T-helper 2 cell treated with Interferon-gamma antibody and Interleukin-4, amounts not matched to agents 5 μg/mL and 100 μg/mL, for 36 hours (primary cell): ENCODE measurements around the gene KRTAP5-7.

ENCODE experiments used
- DNase-seq: peaks from one replicate; pipeline ENCODE4 v3.0.0; 2021; ENCODE audit warnings: low spot score
- H3K27ac Mint-ChIP-seq: one replicate; pipeline ENCODE4 v1.8.0; 2021; ENCODE audit warnings: mild to moderate bottlenecking, mixed read lengths
- H3K27me3 Mint-ChIP-seq: one replicate; pipeline ENCODE4 v1.8.0; 2021; ENCODE audit warnings: low read depth, mixed read lengths
- H3K36me3 Mint-ChIP-seq: one replicate; pipeline ENCODE4 v1.8.0; 2021; ENCODE audit warnings: low read depth, mixed read lengths
- H3K4me1 Mint-ChIP-seq: one replicate; pipeline ENCODE4 v1.8.0; 2021; ENCODE audit warnings: low read depth, mixed read lengths
- H3K4me3 Mint-ChIP-seq: one replicate; pipeline ENCODE4 v1.8.0; 2022; ENCODE audit warnings: mild to moderate bottlenecking, moderate library complexity, mixed read lengths
- H3K9me3 Mint-ChIP-seq: one replicate; pipeline ENCODE4 v1.8.0; 2021; ENCODE audit warnings: mixed read lengths

Gene KRTAP5-7

DNA sequence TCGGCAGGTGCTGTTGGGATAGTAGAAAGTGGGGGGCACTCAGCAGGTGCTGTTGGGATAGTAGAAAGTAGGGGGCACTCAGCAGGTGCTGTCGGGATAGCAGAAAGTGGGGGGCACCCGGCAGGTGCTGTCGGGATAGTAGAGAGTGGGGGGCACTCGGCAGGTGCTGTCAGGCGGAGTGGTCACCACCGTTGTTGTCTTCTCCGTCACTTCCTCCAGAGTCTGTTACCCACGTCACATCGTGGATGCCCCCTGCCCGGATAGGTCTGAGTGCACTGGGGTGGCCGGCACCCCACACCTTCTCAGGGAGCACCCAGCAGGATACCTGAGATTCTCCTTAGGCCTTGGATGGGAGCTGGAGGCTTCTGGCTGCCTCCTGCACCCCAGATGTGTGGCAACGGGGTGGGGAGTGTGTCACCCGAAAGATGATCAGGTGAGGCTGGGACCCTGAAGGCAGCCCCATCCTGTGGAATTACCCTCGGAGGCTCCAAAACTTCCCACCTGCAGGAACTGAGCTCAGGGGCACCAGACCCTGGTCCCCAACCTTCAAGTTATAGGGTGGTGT lies 24.1 kb upstream of the KRTAP5-7 start:
- Mint-ChIP-seq H3K9me3 (no peaks in the 10 kb centered on the region), H3K4me3 (no peak overlapping the region), H3K27ac (no peak overlapping the region), H3K36me3 (peaks cover 41% of the 10 kb centered on the region), H3K4me1 (peaks cover 6% of the 10 kb centered on the region), H3K27me3 (no peaks in the 10 kb centered on the region)
- no peak for DNase-seq

DNA sequence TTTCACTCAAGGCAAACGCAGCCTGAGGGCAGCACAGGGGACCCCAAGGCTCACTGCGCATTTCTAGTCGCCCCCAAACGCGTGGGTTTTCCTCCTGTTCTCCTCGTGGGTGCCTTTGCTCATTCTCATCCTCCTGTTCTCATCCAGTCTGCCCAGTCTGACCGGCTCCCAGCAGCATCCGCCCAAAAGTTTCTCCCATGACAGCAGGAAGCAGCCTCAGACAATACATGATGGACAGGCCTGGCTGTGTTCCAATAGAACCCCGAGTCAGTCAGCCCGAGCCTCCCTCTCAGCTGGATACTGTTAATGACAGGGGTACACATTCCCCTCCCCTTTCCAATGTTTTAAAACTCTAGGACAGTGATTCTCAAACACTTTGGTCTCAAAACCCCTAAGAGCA lies 22.5 kb upstream of the KRTAP5-7 start:
- Mint-ChIP-seq H3K36me3 (peaks cover 34% of the 10 kb centered on the region), H3K27me3 (no peaks in the 10 kb centered on the region), H3K4me3 (no peak overlapping the region), H3K4me1 (no peaks in the 10 kb centered on the region), H3K27ac (no peak overlapping the region), H3K9me3 (peaks cover 8% of the 10 kb centered on the region)
- DNase-seq, result no peak

DNA sequence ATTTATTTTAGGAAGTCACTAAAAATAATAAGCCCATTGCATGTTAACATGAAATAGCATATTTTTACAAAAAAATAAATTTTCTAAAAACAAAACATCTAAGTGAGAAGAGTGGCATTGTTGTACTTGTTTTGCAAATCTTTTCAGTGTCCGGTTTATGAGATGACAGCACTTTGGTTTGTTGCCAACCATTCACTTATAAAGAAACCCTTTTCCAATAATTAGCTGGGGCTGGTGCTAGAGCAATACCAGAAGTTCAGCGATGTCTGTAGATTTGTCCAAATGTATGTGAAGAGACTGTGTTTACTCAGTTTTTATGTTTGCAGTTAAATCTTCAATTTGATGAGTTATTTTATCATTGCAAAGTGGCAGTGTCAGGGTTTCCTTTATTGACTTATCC lies 22.1 kb upstream of the KRTAP5-7 start:
- no peak for DNase-seq
- no peak overlapping the region for H3K27ac Mint-ChIP-seq
- no peaks in the 10 kb centered on the region for H3K4me1 Mint-ChIP-seq
- H3K36me3 Mint-ChIP-seq, result peaks cover 31% of the 10 kb centered on the region
- H3K27me3 Mint-ChIP-seq, result no peaks in the 10 kb centered on the region
- no peak overlapping the region for H3K4me3 Mint-ChIP-seq
- H3K9me3 Mint-ChIP-seq, result peaks cover 12% of the 10 kb centered on the region

DNA sequence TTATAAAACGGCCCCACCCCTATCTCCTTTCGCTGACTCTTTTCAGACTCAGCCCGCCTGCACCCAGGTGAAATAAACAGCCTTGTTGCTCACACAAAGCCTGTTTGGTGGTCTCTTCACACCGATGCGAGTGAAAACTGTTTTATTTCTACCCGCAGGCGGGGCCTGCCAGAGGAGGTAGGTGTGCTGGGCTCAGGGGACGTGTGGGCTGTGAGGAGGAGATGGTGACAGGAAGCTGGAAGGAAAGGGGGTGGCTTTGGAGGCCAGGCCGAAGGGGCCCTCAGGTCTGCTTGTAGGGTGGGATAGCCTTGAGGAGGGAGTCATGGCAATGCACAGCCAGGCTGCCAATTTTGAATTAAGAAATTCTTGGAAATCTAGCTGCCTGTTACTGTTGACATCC lies 21.3 kb upstream of the KRTAP5-7 start:
- H3K4me1 Mint-ChIP-seq, result no peaks in the 10 kb centered on the region
- peaks cover 23% of the 10 kb centered on the region for H3K36me3 Mint-ChIP-seq
- no peak overlapping the region for H3K27ac Mint-ChIP-seq
- no peaks in the 10 kb centered on the region for H3K27me3 Mint-ChIP-seq
- H3K9me3 Mint-ChIP-seq, result peaks cover 12% of the 10 kb centered on the region
- no peak overlapping the region for H3K4me3 Mint-ChIP-seq
- no peak for DNase-seq

DNA sequence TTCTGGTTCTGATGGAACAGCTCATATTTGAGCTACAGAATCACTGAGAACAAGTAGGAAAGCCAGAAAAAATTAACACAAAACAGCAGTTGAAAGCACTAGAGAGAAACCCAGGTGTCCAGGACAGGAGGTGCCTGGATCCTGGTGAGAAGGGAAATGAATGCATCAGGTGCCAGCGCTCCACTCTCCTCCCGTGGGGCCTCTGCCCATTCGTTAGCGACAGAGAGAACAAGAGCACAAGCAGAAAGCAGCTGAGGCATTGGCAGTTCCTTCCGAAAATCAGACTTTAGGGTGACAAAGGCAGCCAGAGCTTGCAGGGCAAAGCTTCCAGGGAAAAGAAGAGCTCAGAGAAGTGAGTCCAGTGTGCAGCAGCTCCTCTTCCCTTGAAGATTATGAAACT lies 20.0 kb upstream of the KRTAP5-7 start:
- Mint-ChIP-seq H3K36me3 (peaks cover 22% of the 10 kb centered on the region), H3K4me3 (no peak overlapping the region), H3K4me1 (no peaks in the 10 kb centered on the region), H3K27ac (no peak overlapping the region), H3K27me3 (no peaks in the 10 kb centered on the region), H3K9me3 (peaks cover 12% of the 10 kb centered on the region)
- DNase-seq, result no peak

DNA sequence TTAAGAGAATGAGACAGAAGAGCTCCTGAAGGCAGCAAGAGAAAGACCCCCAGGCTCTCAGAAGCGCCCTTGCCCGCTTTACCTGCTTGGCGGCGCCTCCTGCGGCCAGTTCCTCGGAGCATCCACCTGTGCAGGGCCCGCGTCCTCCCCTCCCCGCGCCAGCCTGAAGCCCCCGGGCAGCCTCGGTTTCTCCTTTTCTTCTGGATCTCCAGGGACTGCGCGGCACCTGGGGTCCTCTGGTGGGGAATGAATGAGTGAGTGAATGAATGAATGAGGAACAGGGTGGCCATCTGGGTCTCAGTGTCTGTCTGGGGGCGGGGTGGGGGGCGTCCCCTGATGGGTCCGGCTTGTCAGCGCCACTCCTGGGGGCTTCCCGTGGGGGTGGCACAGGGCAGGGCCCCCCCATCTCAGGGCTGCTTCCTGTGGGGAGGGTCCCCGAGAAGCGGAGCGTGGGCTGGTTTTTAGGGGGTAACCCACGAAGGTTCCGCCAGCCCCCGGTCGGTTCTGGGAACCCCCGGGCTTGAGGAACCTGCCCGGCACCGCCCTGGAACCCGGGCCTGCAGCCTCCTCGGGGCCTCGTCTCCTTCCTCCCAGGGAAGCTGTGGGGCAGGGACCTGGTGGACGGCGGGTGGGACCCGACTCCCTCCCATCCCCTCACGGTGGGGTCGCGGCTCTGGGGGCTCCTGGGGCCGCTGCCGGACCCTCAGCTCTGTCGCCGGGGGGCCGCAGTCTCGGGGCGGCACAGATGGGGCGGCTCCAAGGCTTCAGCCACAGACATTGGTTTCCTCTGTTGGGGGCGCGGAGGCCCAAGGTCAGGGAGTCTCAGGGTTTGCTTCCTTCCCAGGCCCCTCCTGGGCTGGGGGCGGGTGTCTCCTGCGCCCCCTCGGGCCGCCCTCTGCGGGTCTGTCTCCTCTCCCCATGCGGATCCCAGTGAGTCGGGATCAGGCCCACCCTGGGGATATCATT lies 8.3 kb upstream of the KRTAP5-7 start:
- H3K9me3 Mint-ChIP-seq, result peaks cover 5% of the 10 kb centered on the region
- no peaks in the 10 kb centered on the region for H3K36me3 Mint-ChIP-seq
- no peaks in the 10 kb centered on the region for H3K4me1 Mint-ChIP-seq
- H3K27me3 Mint-ChIP-seq, result no peaks in the 10 kb centered on the region
- no peak overlapping the region for H3K4me3 Mint-ChIP-seq
- no peak for DNase-seq
- H3K27ac Mint-ChIP-seq, result no peak overlapping the region

DNA sequence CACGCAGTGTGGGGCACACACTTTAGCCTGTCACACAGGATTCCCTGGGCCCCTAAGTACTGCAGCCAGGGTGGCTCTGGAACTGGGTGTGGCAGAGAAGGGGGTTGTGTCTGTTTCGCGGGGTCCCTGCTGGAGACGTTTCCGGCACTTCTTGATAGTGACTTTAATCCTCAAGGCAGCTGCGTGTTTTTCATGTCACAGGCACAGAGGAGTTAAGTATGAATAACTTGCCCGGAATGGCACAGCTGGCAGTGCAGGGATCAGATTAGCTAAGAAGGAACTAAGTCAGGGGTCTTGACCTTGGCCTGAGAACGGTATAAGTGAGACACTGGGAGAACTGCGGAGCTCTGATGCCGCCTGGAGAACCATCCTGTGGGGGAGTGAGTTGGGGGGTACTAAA lies 7.5 kb upstream of the KRTAP5-7 start:
- H3K36me3 Mint-ChIP-seq, result no peaks in the 10 kb centered on the region
- H3K4me1 Mint-ChIP-seq, result no peaks in the 10 kb centered on the region
- H3K27me3 Mint-ChIP-seq, result no peaks in the 10 kb centered on the region
- no peak for DNase-seq
- no peak overlapping the region for H3K27ac Mint-ChIP-seq
- H3K4me3 Mint-ChIP-seq, result no peak overlapping the region
- peaks cover 5% of the 10 kb centered on the region for H3K9me3 Mint-ChIP-seq

DNA sequence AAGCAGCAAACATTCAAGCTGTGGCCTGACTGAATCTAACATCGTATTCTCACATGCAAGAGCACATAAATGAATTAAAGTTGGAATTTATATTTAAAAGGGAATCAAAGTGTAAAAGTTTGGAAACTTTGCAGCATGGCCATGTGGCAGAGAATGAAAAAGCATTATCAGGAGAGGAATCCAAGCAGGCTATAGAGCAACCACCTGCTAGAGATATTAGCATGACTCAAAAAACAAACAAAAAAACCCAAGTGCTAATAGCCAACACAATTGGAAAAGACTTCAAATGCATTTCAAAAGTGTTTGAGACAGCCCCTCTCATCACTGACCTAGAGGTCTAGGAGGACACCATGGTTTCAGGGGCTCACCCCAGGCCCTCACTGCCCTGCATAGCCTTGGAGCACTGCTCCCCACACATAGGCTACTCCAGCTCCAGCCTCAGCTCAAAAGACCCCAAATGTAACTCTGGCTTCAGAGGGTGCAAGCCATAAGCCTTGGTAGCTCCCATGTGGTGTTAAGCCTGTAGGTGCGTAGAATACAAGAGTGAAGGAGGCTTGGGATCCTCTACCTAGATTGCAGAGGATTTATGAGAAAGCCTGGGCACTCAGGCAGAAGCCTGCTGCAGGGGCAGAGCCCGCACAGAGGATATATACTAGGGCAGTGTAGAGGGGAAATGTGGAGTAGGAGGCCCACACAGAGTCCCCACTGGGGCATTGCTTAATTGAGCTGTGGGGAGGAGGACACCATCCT lies 1.7 kb upstream of the KRTAP5-7 start:
- H3K4me1 Mint-ChIP-seq, result no peaks in the 10 kb centered on the region
- peaks cover 3% of the 10 kb centered on the region for H3K27me3 Mint-ChIP-seq
- no peak overlapping the region for H3K27ac Mint-ChIP-seq
- DNase-seq, result no peak
- H3K36me3 Mint-ChIP-seq, result no peaks in the 10 kb centered on the region
- no peak overlapping the region for H3K4me3 Mint-ChIP-seq
- H3K9me3 Mint-ChIP-seq, result peaks cover 5% of the 10 kb centered on the region

DNA sequence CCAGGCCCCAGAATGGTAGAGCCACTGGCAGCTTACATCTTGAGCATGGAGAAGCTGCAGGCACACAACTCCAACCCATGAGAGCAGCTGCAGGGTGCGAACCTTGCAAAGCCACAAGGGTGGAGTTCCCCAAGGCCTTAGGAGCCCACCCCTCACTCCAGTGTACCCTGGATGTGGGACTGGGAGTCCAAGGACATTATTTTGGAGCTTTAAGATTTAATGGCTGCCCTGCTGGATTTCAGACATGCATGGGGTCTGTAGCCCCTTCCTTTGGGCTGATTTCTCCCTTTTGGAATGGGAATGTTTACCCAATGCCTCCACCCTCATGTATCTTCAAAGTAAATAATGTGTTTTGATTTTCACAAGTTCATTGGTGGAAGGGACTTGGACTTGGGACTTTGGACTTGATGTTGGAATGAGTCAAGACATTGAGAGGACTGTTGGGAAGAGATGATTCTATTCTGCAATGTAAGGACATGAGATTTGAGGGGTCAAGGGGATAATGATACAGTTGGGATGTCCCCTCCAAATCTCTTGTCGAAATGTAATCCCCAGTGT lies 1.1 kb upstream of the KRTAP5-7 start:
- Mint-ChIP-seq H3K27me3 (peaks cover 3% of the 10 kb centered on the region), H3K36me3 (no peaks in the 10 kb centered on the region), H3K9me3 (peaks cover 5% of the 10 kb centered on the region), H3K4me1 (no peaks in the 10 kb centered on the region), H3K4me3 (no peak overlapping the region), H3K27ac (no peak overlapping the region)
- DNase-seq, result no peak

DNA sequence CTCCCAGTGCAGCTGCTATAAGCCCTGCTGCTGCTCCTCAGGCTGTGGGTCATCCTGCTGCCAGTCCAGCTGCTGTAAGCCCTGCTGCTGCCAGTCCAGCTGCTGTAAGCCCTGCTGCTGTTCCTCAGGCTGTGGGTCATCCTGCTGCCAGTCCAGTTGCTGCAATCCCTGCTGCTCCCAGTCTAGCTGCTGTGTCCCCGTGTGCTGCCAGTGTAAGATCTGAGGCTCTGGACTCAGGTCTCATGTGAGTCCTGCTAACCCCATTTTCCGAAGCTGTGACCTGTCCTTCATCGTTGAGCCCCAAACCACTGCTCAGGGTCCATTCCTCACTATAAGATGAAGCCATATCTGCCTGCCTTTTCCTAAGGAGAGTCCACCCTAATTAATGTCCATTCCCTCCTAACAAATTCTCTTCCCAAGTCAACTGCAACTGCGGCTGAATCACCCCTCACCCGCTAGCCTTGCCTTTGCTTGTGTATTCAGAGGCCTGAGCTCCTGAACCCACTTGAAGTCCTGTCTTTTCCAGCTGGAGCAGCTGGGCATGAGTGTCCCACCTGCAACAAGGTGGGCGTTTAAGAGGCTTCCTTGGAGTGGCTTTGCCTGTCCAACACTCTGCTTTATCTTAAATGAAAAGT lies 626 bp downstream of the KRTAP5-7 start:
- Mint-ChIP-seq H3K36me3 (no peaks in the 10 kb centered on the region), H3K27me3 (peaks cover 3% of the 10 kb centered on the region), H3K4me3 (no peak overlapping the region), H3K4me1 (no peaks in the 10 kb centered on the region), H3K9me3 (no peaks in the 10 kb centered on the region), H3K27ac (no peak overlapping the region)
- no peak for DNase-seq

DNA sequence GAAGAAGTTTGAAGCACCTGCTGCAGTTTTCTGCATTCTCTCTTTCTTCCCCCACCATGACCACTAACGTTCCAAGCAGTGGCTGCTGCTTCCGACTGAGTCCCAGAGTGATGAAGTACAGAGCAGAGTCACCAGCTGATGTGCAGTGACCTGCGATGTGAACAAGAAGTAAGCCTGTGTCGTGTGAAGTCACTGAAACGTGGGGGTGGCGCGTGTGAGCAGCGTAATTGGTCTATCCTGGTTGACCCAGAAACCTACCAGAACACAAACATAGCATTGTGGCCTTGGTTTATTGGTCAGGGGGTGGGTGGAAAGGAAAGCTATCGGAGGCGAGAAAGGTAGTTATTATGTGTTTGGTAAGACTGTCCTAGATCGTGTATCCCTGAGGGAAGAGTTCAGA lies 3.5 kb downstream of the KRTAP5-7 start:
- Mint-ChIP-seq H3K27ac (no peak overlapping the region), H3K4me1 (no peaks in the 10 kb centered on the region), H3K9me3 (no peaks in the 10 kb centered on the region), H3K27me3 (peaks cover 3% of the 10 kb centered on the region), H3K36me3 (no peaks in the 10 kb centered on the region), H3K4me3 (no peak overlapping the region)
- no peak for DNase-seq

DNA sequence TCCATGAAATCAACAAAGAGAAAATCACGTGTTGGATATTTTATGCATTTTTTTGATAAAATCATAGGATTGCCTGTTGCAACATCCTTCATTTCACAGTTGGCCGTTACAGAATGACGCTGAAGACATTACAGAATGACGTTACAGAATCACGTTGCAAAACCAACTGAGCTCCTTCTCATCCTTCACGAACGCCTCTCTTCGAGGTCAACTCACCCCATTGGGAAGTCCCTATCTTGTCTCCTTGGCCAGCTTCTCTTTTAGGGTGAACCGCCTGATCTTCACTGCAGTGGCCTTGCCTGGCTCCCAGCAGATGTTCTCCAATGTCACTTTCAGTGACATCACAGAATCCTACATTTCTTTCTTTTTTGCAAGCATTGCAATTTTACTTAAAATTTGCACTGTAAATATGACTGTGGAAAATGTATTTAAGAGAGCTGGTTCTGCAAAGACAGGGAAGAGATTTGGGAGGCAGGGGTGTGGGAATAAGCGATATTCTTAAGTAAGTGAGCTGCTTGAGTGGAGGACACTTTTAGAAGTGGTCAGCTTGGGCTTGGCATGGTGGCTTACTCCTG lies 5.1 kb downstream of the KRTAP5-7 start:
- Mint-ChIP-seq H3K36me3 (no peaks in the 10 kb centered on the region), H3K4me1 (no peaks in the 10 kb centered on the region), H3K4me3 (no peak overlapping the region), H3K27me3 (peaks cover 3% of the 10 kb centered on the region), H3K9me3 (no peaks in the 10 kb centered on the region), H3K27ac (no peak overlapping the region)
- no peak for DNase-seq
